Putamen (tissue), 1 donor: ENCODE data around the gene WBP1.

Source experiments
- DNase-seq: peaks from one replicate; pipeline ENCODE4 v3.0.0-alpha.2; 2016; ENCODE audit warnings: low spot score

Gene WBP1

DNA sequence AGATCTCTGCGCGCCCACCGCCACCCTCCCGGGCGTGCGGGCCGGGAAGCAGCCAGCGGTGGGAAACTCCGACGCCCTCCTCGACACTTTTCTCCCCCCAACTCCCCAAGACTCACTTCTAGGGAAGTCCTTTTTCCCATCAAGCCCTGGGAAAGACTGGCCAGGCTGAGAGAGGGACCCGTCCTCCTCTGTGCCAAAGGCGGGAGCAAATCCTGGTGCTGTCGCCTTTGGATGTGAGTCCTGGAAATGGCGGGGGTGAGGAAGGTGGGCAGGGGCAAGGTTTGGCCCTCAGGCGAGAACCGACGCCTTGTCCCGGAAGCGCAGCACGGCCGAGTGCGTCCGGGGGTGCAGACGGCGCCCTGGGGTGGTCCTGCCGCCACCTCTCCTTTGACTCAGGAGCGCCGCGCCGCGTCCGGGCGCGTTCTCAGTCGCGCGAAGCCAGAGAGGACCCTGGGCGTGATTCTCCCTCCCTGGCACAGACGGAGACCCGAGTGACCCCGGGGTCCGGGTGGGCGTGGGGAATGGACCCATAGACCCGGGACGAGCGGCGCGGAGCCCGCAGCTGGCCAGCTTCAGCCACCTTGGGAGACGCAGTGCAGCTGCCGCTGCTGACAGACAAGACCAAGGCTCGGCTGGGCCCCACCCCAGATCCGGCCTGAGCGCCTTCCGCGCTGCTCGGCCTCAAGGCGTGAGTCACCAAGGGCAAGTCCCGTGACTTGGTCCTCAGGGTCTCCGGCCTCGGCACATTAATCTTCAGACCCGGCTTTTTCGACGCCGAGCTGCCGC lies 44.7 kb downstream of the WBP1 start:
- DNase-seq: no peak

DNA sequence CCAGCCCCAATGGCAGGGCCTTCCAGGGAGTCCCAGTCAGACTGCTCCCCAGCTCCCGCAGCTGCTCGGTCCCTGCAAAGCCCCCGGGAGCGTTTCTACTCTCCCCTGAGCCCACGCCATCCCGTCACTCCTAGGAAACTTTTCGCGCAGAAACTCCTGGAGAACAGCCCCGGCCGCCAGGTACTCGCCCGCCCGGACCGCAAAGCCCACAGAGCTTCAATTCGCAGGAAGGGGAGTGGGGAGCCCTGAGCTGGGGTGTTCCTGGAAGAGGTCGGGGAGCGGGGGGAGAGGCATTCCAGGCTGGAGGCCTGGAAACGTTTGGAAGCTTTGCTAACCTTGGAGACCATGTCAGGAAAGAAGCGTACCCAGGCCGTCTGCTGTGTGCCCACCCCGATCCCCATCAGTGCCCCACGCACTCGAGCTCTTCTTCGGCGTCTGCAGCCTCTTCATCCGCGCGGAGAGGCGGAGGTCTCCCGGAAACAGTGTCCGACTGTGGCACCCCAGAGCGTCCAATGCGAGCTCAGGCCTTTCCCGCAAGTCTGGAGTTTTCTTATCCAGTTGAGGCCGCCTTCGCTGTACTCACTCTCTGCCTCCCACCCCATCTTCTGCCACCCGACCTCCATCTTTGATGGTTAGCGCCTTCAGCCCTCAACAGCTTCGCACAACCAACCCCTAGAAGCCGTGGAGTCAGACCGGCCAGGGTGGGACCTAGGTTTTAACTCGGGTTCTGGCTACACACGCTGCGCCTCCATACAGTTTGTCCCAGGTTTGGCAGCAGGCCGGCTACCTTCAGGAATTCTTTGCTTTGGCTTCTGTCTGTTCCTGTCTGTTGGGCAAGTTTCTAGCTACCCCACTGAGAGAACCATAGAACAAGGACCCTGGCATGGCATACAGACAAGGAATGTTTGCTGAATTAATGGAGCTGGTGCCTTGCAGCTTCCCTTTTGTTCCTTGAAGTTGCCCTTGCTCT lies 45.6 kb downstream of the WBP1 start:
- no peak for DNase-seq

DNA sequence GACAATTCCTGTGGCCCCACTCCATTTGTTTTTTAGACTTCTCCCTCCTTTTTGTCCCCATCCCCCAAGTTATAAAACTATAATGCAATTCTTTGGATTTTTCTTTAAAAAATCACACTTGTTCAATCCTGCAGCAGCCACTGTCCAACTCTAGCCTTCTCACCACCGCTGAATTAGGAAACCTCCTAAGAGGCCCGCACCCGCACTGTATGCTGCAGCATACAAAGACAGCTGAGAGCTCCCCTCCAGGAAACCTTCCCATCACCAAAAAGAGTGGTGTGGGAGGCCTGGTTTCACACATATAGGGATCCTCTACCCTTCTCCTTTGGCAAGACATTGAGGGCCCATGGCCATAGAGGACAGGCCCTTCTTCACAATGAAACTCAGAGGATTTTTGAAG lies 46.4 kb downstream of the WBP1 start:
- no peak for DNase-seq

DNA sequence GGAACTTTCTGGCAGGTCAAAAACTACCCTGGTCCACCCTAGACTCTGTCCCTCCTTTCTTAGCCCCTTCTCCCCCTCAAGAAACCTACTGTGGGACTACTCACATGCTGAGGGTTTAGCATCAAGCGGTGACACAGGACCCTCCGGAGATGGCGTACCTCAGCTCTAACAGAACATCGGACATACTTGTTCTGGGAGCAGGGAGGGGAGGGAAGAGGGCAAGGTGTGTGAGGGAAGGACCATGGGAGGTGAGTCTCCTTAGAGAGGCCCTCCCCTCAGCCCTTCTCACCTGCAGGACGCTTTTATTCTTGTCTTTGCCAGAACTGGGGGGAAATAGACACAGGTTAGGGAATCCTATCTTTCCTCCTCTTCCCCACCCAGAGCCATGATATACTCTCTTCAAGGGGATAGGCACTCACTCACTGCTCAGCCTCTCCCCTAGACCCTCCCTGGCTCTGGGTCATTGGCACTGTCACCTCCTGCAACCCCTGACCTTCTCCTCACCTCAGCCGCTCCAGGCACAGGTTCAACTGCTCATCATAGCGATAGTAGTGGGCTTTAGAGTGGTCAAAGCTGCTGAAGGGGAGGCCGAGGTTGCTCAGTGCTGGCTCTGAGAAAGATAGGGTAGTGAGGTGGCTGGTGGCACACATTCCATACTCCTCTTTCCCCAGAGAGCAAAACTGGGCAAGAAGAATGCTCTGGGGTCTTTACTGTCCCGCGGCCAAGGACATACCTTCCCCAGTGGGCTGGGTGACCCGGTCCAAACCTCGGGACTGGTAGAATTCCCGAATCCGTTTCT lies 47.4 kb downstream of the WBP1 start:
- no peak for DNase-seq

DNA sequence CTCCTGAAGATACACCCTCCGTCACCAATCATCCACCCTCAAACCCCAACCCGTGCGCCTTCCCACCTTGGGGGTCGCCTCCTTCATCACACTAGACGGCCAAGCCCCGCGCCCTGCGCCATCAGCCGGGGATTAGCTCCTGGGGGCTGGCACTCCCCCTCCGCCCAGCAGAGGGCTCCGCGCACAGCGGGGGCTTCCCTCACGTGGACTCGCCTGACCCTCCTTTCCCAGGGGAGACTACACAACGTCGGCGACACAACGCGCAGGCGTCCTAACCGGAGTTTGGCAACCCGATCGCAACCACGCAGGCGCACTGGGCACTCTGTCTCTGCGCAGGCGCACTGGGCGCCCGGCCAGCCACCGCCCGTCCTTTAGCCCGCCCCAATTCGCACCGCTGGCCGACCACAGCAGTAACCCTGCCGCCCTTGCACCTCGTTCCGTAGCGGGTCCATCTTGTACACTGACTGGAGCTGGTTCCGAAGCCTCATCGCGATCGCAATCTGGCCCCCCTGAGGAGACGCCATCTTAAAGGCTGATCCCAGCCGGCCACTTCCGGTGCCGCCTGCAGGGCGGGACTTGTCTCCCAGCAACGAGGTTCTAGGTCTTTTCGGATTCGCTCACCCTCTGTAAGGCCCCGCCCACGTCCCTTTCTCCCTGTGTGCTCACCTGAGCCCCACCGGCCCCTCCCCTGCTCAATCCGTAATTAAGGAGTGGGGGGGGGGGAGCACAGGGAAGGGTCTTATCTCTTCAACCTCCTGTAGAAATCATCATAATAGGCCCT lies 49.1 kb downstream of the WBP1 start, which contains the start of gene PCGF1:
Gene PCGF1 (minus strand): TSS at position 551 of the 781 bp plus-strand sequence. CDS start 27 bp downstream, at position 524.
- peak; percentile 98 for DNase-seq

DNA sequence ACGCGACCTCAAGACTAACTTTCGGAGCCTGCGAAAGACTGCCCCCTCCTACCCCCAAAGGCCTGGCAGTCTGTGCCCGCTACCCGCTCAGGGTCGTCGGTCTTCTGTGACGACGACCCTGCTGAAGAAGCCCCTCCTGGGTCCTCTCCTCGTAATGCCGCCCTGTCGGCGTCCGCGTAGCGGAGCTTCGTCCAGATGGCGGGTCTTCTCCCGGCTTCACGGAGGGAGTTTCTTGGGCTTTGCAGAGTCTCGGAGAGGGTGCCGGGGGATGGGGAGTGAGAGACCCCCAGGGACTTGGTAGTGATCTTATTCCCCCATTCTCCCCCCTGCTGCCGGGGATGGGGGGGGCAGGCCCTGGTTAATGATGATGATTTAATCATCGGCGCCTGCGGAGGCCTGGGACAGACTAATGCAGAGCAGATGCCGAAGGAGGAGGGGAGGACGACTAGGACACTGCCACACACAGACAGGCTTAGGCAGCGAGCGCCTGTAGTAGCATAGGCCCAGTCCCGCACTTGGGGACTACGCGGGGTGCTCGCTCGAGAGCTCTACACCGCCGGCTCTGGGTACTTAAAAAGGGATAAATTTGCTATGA lies 49.8 kb downstream of the WBP1 start:
- DNase-seq: peak; percentile 39

DNA sequence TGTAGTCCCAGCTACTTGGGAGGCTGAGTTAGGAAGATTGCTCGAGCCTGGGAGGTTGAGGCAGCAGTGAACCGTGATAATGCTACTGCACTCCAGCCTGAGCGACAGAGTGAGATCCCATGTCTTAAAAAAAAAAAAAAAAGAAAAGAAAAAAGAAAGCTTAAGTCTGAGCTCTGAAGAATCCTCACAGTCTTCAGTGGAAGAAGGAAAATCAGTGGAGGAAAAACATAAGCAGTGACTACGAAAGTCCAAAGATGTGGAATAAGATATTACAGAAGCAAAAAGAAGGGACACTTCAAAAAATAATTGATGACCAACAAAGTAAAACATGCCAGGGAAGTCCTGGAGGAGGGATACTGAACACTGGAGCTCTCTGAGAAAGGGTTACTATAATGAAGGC lies 52.0 kb downstream of the WBP1 start:
- DNase-seq: no peak
